HG03342 (cell line): Measurements from ENCODE around the gene SIAH2.
A peak's percentile ranks its signal among the peaks of the same experiment; 100 is the strongest.

ENCODE experiments used
- ATAC-seq: cut with Tn5 transposase; IDR thresholded peaks from one replicate; pipeline ENCODE4 v1.9.1; 2021; ENCODE audit warnings: mild to moderate bottlenecking, moderate library complexity; ENCODE audit not compliant: unreplicated experiment

Gene SIAH2

DNA sequence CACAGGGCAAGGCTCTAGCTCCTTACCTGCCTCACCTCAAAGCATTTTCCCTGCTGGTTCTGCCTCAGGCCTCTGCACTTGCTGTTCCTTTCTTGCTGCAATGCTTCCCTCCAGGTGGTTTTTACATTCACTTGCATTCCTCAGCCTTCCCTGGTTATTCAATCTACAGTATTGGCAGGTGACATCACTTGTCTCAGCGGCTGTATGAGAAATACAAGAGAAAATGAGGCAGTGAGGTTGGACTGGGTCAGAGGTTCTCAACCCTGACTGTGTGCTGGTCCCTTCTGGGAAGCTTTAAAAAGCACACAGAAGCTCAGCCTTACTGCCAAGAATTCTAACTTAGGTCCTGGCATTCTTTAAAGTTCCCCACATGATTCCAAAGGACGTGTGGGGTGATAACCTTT, 26.7 kb downstream of the SIAH2 start:
- ATAC-seq, result no peak

DNA sequence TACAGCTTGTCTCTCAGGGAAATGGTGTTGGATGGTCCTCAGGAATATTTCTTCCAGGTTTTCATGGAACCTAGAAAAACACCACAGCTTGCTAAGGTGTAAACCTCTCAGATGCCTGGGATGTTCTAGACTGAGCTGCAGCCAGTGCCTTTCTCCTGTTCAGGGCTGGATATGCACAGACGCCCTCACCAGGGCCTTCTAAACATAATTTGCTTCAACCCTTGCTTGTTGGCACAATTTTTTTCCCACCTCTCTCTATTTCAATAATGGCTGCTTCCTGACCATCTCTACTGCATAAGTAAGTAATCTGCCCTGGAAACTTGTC, 28.2 kb downstream of the SIAH2 start:
- no peak for ATAC-seq

DNA sequence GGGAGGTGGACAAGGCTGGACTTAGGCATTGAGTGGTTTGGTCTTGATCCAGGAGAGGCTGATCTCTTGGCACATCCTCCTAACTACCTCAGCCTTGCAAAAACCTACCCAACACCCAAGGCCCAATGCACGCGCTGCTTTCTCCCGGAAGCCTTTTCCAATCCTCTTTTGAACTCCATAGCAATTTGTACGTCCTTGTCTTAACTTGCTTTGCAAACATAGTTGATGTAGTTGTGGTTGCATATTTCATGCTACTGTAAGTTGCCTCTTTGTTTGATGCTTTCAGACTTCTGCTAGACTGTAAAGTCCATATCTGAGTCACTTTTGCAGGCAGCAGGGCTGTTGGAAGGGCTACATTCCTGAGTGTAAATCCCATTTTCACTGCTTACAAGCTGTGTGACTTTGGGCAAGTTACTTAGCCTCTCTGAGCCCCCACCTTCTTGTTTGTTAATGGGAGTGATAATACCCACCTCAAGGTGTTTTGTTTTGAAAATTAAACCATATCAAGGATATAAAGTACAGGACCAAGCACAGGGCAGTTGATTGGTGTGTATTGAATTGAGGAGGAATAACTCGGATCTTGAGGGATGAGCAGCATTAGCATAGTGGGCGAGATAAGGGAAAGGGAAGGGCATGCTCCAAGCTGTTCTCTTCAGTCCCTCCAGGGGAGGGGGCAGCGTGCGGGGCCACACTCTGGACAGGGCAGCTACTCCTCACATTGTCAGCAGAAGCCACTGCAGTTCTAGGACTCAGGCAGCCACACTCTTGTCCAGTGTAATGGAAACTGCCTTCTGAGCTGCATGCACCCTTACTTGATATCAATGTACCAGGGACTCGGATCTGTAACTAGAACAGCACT, 28.8 kb downstream of the SIAH2 start:
- no peak for ATAC-seq

DNA sequence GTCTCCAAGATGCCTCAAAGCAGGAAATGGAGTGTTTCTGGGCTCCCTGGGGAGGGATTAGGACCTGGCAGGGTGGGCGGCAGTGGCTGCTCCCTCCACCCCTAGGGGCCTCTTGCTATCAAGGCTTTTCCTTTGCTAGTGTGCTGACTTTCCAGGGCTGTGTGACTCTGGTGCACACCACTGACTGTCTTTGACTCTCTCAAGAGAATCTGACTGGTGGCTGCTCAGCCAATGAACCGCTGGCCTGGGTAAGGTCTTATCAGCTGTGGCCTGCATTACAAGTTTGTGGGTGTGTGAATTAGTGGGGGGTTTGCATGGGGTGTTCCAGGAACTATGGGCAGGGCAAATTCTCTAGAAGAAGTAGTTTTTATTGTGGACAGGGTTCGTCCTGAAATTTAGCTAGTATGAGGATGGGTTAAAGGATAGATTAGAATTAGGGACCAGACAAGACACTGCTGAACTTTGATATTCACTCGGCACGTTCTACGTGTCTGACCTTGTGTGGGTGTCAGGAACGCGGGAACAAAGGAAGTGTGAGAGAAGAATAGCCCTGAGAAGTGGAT, 29.5 kb downstream of the SIAH2 start:
- ATAC-seq, result no peak

DNA sequence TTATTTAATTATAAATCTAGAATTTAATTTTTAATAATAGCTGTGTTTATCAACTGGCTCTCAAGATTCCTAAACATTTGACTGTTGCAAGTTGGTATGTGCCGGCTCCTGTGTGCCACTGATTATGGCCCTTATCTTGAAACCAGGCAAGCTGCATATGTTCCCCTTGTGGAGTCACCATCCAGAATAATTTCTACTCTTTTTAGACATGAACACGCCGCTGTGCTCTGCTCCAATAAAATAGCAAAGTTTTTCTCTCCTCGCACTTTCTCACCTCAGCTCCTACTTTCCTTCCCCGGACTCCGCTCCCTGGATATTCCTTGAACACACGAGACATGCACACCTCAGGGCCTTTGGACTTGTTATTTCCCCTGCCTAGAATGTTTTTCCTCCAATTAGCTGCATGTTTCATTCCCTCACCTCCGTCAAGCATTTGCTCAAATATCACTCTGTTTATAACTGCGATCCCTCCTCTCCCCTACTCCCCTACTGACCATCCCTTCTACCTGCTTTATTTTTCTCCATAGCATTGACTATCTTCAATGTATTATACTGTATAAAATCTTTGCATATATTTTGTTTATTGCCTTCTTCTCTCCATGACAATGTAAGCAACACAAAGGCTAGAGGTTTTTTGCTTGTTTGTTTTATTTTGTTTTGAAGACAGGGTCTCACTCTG, 33.1 kb downstream of the SIAH2 start:
- no peak for ATAC-seq

DNA sequence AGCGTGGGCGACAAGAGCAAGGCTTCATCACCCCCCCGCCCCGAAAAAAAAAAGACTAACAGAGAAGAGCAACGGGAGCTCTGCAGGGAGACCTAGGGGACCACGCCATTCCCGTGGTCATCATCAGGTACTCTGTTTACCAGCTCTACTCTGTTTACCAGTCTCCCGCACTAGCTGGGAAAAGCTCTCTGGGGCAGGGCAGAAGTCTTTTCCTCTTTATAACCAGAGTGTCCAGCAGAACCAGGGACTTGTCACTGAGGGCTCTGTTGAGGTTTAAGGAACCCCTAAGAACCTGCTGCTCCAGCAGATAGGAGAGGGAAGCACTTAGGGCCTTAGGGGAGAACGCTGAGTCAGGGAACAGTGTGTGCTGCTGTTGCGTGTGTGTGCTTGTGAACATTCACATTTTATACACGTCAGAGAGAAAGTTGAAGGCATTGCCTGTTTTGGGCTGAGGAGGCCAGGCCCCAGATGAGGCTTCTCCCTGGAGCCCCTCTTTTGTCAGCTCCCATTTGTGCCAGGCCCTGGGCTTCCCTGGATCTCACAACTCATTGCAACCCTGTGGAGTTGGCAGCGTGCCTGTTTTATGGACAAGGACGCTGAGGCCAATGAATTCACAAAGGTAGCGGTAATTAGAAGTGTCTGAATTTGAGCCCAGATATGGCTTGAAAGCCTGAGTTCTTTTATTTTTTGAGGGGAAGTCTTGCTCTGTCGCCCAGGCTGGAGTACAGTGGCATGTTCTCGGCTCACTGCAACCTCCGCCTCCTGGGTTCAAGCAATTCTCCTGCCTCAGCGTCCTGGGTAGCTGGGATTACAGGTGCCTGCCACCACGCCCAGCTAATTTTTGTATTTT, 35.1 kb downstream of the SIAH2 start:
- no peak for ATAC-seq

DNA sequence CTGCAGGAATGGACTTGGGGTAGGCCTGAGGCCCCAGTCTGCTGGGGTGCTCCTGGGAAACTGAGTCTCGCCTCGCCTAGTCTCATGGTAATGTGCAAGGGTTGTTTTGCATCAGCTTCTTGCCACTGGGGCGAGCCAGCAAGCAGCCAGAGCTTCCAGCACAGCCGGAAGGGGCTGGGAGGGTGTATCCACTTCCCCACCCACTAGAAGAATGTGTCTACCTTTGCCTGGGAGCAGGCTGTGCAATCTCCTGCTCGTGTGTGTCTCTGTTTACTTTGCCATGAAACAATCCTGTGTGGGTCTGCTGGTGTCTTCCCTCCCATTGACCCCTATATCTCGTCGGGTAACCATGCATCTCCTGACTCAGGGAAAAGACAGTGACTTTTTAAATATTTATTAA, 37.4 kb downstream of the SIAH2 start:
- no peak for ATAC-seq

DNA sequence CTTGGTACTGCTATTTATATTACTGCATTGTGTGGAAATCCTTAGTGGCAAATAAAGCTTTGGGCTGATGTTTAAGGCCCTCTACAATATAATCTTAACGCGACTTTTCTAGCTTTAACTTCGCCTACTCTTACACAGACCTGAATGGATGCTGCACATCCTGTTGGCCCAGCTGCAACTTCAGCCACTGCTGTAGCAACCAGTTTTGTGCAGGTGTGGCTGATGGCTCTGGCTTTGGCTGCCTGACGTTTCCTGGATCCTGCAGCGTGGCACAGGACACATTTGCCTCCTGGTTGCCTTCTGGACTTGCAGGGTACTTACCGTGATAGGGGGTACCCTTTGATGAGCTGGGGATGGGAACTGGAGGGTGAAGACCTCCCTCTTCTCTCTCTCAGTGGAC, 39.0 kb downstream of the SIAH2 start:
- no peak for ATAC-seq

DNA sequence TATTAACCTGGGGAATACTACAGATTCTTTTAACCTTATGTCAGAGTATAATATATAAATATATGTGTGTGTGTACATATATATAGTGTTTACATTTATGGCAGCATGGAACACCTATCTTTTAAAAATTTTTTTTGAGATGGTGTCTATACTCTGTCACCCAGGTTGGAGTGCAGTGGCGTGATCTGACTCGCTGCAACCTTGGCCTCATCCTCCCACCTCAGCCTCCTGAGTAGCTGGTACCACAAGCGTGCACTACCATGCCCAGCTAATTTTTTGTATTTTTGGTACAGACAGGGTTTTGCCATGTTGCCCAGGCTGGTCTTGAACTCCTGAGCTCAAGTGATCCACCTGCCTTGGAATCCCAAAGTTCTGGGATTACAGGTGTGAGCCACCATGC, 40.7 kb downstream of the SIAH2 start:
- no peak for ATAC-seq

DNA sequence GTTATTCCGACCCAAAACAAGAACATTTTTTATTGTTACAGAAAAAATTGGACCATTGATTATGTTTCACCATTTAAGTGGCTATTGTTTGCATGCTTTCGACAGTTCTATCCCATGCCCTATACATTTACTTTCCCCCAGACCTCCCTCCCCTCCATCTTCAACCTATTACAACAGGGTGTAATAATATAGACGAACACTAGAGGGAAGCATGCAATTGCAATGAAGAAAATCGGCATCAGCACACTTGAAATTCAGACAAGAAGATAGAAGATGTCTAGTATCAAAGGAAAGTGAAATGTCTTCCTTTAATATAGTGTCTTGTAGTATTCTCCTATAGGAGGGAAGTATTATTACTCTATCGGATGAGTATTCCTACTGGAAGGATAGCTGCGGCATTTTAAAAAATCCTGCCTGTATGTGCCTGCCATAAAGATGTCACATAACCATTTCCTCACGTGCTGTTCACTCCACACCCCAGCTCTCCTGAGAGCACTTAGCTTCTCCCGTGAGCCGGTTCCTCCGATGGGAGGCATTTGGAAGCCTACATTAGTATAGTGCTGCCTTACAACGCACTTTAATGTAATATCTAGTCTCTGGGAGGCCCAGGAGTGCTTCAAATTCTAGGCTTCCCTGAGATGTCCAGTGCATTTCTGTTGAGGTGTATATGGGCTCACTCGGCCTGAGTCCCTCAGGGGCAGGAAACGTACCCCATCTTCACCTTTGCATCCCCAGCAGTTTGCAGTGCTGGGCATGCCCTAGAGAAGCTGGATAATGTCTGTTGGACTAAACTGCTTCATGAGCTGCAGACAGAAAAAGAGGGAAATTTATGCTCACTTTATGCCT, 41.5 kb downstream of the SIAH2 start:
- peak; percentile 85 for ATAC-seq

DNA sequence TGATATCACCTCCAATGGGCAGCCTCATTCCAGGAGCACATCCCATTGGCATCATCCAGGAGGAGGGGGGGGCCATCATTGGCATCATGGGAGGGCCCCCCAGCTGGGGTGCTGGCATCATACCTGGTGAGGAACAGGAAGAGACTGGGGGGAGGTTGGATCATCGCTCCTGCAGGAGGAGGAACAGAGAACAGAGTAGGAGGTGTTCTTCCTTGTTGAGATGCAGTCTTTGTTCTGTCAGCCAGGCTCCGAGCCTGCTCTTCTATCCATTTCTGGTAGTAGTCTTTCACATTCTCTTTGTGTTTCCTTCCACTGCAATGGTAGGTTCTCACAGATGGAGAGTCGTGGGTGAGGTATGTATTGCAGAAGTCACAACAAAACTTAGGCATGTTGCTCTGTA, 42.5 kb downstream of the SIAH2 start:
- ATAC-seq, result no peak

DNA sequence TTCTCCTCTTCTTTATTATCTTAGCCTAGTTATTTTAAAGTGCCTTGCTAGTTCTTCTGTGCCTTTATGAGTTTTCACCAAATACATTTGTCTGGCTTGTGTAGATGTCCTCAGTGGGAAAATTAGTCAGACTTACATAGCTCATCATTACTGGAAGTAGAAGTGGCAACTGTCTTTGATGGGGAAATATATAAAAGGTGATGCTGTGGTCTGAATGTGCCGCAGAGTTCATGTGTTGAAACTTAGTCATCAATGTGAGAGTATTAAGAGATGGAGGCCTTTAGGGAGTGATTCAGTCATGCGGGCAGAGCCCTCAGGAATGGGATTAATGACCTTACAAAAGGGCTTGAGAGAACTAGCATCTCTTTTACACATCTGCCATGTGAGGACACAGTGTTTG, 52.9 kb downstream of the SIAH2 start:
- no peak for ATAC-seq

DNA sequence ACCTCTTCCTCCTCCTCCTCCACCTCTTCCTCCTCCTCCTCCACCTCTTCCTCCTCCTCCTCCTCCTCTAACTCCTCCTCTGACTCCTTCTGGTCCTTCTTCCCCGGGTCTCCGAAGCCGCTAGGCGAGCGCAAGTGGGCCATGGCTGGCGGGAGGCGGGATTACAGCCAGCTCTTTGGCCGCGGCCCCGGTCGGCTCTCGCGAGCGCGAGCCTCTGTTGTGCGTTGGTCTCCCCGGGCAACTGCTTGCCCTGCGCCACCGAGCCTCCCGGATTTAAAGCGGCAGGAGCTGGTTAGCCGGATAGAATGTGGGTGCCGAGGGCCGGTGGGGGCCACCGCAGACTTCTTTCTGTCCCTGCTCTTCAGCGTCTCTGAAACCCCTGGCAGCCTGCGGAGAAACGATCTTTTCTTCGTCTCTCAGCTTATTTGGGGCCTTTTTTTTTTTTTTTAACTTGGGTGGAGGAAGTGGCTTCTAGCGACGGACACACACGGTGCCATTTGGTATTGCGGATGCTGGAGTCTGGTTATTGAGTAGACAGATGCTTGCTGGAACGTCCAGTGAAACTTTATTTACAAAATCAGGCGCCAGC, 59.1 kb downstream of the SIAH2 start, which contains the start of gene ERICH6:
Gene ERICH6, minus strand, starts transcription at position 165 of the 589 bp plus-strand sequence. Its CDS starts 22 bp downstream, at position 143.
- peak; percentile 98 for ATAC-seq

DNA sequence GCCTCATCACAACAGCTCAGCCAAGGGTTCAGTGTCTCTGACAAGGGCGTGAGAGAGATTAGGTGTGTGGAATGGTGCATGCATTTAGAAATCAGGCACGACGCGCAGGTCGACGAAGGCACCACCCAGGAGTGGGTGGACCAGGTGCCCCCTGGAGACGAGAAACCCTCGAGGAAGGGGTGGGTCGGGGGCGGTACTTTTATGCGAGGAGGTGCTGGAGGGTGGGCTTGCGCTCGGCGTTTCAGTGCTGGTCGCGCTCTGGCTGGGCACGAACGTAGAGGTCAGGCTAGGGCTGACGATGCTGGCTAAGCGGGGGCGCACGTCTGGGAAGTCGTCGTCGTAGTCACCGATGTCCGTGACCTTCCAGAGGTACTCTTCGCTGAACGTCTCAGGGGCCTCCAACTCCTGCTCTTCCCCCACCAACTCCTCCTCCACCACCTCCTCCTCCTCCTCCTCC, 59.6 kb downstream of the SIAH2 start:
- peak; percentile 30 for ATAC-seq

DNA sequence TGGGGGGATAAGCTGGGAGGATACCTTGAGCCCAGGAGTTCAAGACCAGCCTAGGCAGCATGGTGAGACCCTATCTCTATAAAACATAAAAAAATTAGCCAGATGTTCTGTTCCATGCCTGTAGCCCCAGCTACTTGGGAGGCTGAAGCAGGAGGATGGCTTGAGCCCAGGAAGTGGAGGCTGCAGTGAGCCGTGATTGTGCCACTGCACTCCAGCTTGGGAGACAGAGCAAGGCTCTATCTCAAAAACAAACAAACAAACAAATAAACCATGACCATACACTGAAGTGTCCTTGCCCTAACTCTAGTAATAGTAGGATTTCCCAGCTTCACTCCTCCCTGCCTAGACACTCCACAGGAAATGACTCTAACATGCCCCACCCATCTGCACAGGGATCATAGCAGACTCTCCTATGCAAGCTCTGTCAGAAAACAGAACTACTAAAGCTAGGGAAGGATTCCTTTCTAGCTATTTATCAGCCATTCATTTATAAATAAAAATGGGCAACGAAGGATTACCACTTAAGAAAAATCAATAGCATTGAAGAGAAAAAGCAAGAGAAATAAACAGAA, 63.8 kb downstream of the SIAH2 start:
- no peak for ATAC-seq

DNA sequence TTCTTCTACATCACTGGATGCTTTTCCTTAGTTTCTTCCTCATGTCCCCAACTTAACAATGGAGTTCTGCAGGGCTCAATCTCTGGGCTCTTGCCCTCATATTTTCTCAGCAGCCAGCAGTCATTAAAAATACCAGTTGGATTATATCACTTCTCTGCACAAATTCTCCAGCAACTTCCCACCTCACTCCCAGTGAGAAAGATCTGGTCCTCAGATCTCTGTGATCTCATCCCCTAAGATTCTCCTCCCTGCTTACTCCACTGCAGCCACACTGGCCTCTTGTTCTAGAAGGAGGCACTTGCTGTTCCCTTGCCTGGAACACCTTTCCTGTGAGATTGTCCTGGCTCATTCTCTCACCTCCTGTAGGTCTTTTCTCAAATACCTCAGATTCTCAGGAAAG, 65.3 kb downstream of the SIAH2 start:
- no peak for ATAC-seq

DNA sequence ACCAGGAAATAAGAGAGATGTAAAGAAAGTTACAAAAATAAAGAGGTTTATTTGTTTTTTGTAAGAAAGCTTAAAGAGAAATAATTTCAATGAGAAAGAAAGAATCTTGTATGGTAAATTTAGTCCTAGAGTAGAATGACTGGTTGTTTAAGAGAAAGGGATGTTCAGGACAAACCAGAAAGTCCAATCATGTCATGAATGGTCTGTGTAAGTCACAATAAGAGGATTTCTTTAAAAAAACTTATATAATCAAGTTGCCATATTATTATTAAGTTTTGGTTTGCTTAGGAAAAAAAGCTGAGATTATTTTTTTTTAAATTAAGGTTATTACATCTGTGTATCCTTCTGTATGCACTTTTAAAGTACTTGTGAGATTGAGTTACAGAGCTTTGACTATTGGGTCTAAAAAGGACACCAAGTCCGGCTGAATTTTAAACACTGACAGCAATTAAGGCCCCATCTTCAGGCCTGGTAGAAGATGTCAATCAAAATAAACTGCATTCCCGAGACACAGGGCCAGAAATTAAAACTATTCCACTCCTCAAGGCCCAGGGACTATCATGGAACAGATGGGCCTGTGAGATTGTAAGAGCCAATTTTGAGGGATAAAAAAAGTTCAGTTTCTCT, 71.4 kb downstream of the SIAH2 start:
- no peak for ATAC-seq
